Neuronal stem cell (in vitro differentiated cells): ENCODE results near the gene GNB3.

Source experiments
- DNase-seq: peaks from one replicate; pipeline ENCODE4 v3.0.0-alpha.2; 2013; ENCODE audit warnings: low spot score
- H2AFZ ChIP-seq: one replicate; pipeline ENCODE4 v1.6.1; 2013; ENCODE audit warnings: mild to moderate bottlenecking, low read length, inconsistent platforms
- H2AK5ac ChIP-seq: 2 replicates; pipeline ENCODE4 v1.6.1; 2013; ENCODE audit warnings: low read depth, mild to moderate bottlenecking, inconsistent platforms, low read length, moderate library complexity, mixed read lengths
- H2BK120ac ChIP-seq: 2 replicates; pipeline ENCODE4 v1.6.1; 2013; ENCODE audit warnings: low read depth, mild to moderate bottlenecking, inconsistent platforms, low read length, moderate library complexity, mixed read lengths
- H2BK12ac ChIP-seq: one replicate; pipeline ENCODE4 v1.6.1; 2013; ENCODE audit warnings: low read length, inconsistent platforms
- H2BK15ac ChIP-seq: 2 replicates; pipeline ENCODE4 v1.6.1; 2013; ENCODE audit warnings: mild to moderate bottlenecking, low read length, inconsistent platforms, mixed read lengths
- H2BK5ac ChIP-seq: one replicate; pipeline ENCODE4 v1.6.1; 2013; ENCODE audit warnings: inconsistent platforms, mild to moderate bottlenecking, low read length, moderate library complexity
- H3K14ac ChIP-seq: one replicate; pipeline ENCODE4 v1.6.1; 2013; ENCODE audit warnings: low read length, inconsistent platforms
- H3K18ac ChIP-seq: 2 replicates; pipeline ENCODE4 v1.6.1; 2013; ENCODE audit warnings: low read length, inconsistent platforms
- H3K23ac ChIP-seq: 2 replicates; pipeline ENCODE4 v1.6.1; 2013; ENCODE audit warnings: low read depth, mild to moderate bottlenecking, mixed read lengths, low read length, inconsistent platforms; ENCODE audit not compliant: poor library complexity
- H3K27ac ChIP-seq: replicated peaks from 3 replicates; pipeline ENCODE4 v1.5.1; 2013; ENCODE audit warnings: low read length, inconsistent platforms
- H3K27me3 ChIP-seq, 3 experiments: 2 replicates each; pipeline ENCODE4 v1.6.1; 2013; ENCODE audit warnings: low read length in 3 of 3, mild to moderate bottlenecking in 2 of 3, inconsistent platforms in 1 of 3, low read depth in 1 of 3, mixed read lengths in 1 of 3, moderate library complexity in 1 of 3; ENCODE audit not compliant: control insufficient read depth in 3 of 3, insufficient read depth in 3 of 3
- H3K36me3 ChIP-seq, 2 donors: replicated peaks in 1 of 2; 2 replicates each; pipeline ENCODE4 v1.6.1; 2013; ENCODE audit warnings: low read length in 2 of 2; ENCODE audit not compliant: control insufficient read depth in 2 of 2, insufficient read depth in 2 of 2
- H3K4ac ChIP-seq: 2 replicates; pipeline ENCODE4 v1.6.1; 2013; ENCODE audit warnings: inconsistent platforms, mild to moderate bottlenecking, low read length, moderate library complexity
- H3K4me1 ChIP-seq, 2 donors: 1 replicate in 1 of 2; 2 replicates in 1 of 2; pipeline ENCODE4 v1.6.1; 2013; ENCODE audit warnings: low read length in 2 of 2, low read depth in 1 of 2; ENCODE audit not compliant: control insufficient read depth in 2 of 2, insufficient read depth in 1 of 2
- H3K4me2 ChIP-seq: one replicate; pipeline ENCODE4 v1.6.1; 2013; ENCODE audit warnings: mild to moderate bottlenecking, low read length, inconsistent platforms; ENCODE audit not compliant: insufficient read depth, poor library complexity, severe bottlenecking
- H3K4me3 ChIP-seq, 2 donors: 2 replicates each; pipeline ENCODE4 v1.5.1; 2013; ENCODE audit warnings: low read length in 2 of 2, mild to moderate bottlenecking in 2 of 2, inconsistent platforms in 1 of 2, moderate library complexity in 1 of 2
- H3K79me1 ChIP-seq: one replicate; pipeline ENCODE4 v1.6.1; 2013; ENCODE audit warnings: low read depth, mild to moderate bottlenecking, inconsistent platforms, low read length, moderate library complexity
- H3K9ac ChIP-seq: one replicate; pipeline ENCODE4 v1.6.1; 2013; ENCODE audit warnings: mild to moderate bottlenecking, low read depth, low read length, inconsistent platforms; ENCODE audit not compliant: poor library complexity
- H3K9me3 ChIP-seq, 2 donors: replicated peaks in 1 of 2; 2 replicates each; pipeline versions ENCODE3 to v1.6.1; 2013; ENCODE audit warnings: low read length in 2 of 2, mild to moderate bottlenecking in 2 of 2, inconsistent platforms in 1 of 2, low read depth in 1 of 2, mixed read lengths in 1 of 2, moderate library complexity in 1 of 2; ENCODE audit not compliant: control insufficient read depth in 2 of 2, insufficient read depth in 1 of 2
- H4K8ac ChIP-seq: one replicate; pipeline ENCODE4 v1.6.1; 2013; ENCODE audit warnings: low read depth, mild to moderate bottlenecking, inconsistent platforms, low read length, moderate library complexity
- H4K91ac ChIP-seq: one replicate; pipeline ENCODE4 v1.6.1; 2013; ENCODE audit warnings: low read length, low read depth, mild to moderate bottlenecking, inconsistent platforms; ENCODE audit not compliant: poor library complexity
- WGBS, 2 donors: extraction: QIAGEN DNeasy Blood & Tissue Kit; methylation state at CpG; one replicate each; pipeline ENCODE4 v1.1.7; 2013; ENCODE audit warnings: missing lambda C conversion rate in 2 of 2, mixed read lengths in 1 of 2; ENCODE audit not compliant: insufficient read length in 2 of 2, insufficient replicate concordance in 1 of 2; ENCODE audit errors: extremely low coverage in 2 of 2; 5-methylcytosine and 5-hydroxymethylcytosine counted together

Gene GNB3

GRCh38 chr12:6866920-6867412, 26.2 kb downstream of the GNB3 start:
- Histone ChIP-seq H3K27ac (no peak overlapping the region), H3K27me3 (no peaks in the 10 kb centered on the region), H2BK15ac (peak overlapping the region; percentile 43), H2AFZ (peak overlapping the region; percentile 84), H3K4me3 (peak overlapping the region; percentile 74 to 77), H3K4me1 (peaks cover 9 to 19% of the 10 kb centered on the region in 2 donors), H3K4ac (peak overlapping the region; percentile 12), H2AK5ac (peak overlapping the region; percentile 82), H3K4me2 (peak overlapping the region; percentile 92), H4K91ac (peak overlapping the region; percentile 16), H2BK120ac (peak overlapping the region; percentile 69), H2BK12ac (peak overlapping the region; percentile 33), H2BK5ac (peak overlapping the region; percentile 95), H3K36me3 (peaks cover 32 to 77% of the 10 kb centered on the region in 2 donors), H3K9ac (peak overlapping the region; percentile 87), H3K18ac (peak overlapping the region; percentile 76), H3K23ac (peak overlapping the region; percentile 83), H4K8ac (no peak overlapping the region), H3K9me3 (peaks cover 0 to 2% of the 10 kb centered on the region in 2 donors), H3K14ac (peak overlapping the region; percentile 77), H3K79me1 (peaks cover 8% of the 10 kb centered on the region)
- DNase-seq: no peak
- WGBS, 2 donors: no CpG with 5 or more reads among the region's 33 CpGs

GRCh38 chr12:6867413-6868210, 26.9 kb downstream of the GNB3 start, which contains the start of gene TPI1:
TSS of gene TPI1 (plus strand) at chr12:6867531. CDS start at chr12:6867567, 36 bp downstream.
- peak within 1 kb of the TSS; percentile 92 for H3K4me2 ChIP-seq
- H3K14ac ChIP-seq: peak within 1 kb of the TSS; percentile 85
- peak within 1 kb of the TSS; percentile 64 for H3K27ac ChIP-seq
- peak within 1 kb of the TSS; percentile 99 for H3K9ac ChIP-seq
- H3K4ac ChIP-seq: peak within 1 kb of the TSS; percentile 69
- H3K4me1 ChIP-seq: peaks cover 13 to 22% of the 10 kb centered on the region in 2 donors
- H2BK120ac ChIP-seq: peak within 1 kb of the TSS; percentile 69
- no peak for DNase-seq
- peak within 1 kb of the TSS; percentile 80 for H4K91ac ChIP-seq
- peaks cover 0 to 2% of the 10 kb centered on the region in 2 donors for H3K9me3 ChIP-seq
- H2BK5ac ChIP-seq: peak within 1 kb of the TSS; percentile 95
- H3K4me3 ChIP-seq: peak within 1 kb of the TSS; percentile 74 to 95
- H3K27me3 ChIP-seq: no peaks in the 10 kb centered on the region
- WGBS, 2 donors: no CpG with 5 or more reads among the region's 86 CpGs
- H3K18ac ChIP-seq: peak within 1 kb of the TSS; percentile 99
- peak within 1 kb of the TSS; percentile 33 for H2BK12ac ChIP-seq
- H2AFZ ChIP-seq: peak within 1 kb of the TSS; percentile 84
- peaks cover 8% of the 10 kb centered on the region for H3K79me1 ChIP-seq
- peak within 1 kb of the TSS; percentile 96 for H2AK5ac ChIP-seq
- peak within 1 kb of the TSS; percentile 43 for H2BK15ac ChIP-seq
- H3K23ac ChIP-seq: peak within 1 kb of the TSS; percentile 87
- H3K36me3 ChIP-seq: peaks cover 30 to 74% of the 10 kb centered on the region in 2 donors
- H4K8ac ChIP-seq: no peak within 1 kb of the TSS

GRCh38 chr12:6868211-6869048, 27.7 kb downstream of the GNB3 start:
- H3K27me3 ChIP-seq: no peaks in the 10 kb centered on the region
- WGBS, 2 donors: no CpG with 5 or more reads among the region's 22 CpGs
- peak overlapping the region; percentile 77 for H2AFZ ChIP-seq
- peak overlapping the region; percentile 11 for H3K27ac ChIP-seq
- H3K18ac ChIP-seq: peak overlapping the region; percentile 99
- no peak overlapping the region for H4K91ac ChIP-seq
- H3K36me3 ChIP-seq: peaks cover 26 to 66% of the 10 kb centered on the region in 2 donors
- H3K4me3 ChIP-seq: peak overlapping the region; percentile 74 to 95
- H3K23ac ChIP-seq: peak overlapping the region; percentile 87
- peak overlapping the region; percentile 41 for H2BK15ac ChIP-seq
- peak overlapping the region; percentile 99 for H3K9ac ChIP-seq
- peak; percentile 20 for DNase-seq
- no peak overlapping the region for H2BK12ac ChIP-seq
- no peak overlapping the region for H2BK120ac ChIP-seq
- peak overlapping the region; percentile 95 for H2BK5ac ChIP-seq
- no peak overlapping the region for H3K4ac ChIP-seq
- peak overlapping the region; percentile 87 for H3K4me2 ChIP-seq
- H4K8ac ChIP-seq: no peak overlapping the region
- H2AK5ac ChIP-seq: peak overlapping the region; percentile 96
- H3K9me3 ChIP-seq: peaks cover 0 to 2% of the 10 kb centered on the region in 2 donors
- peaks cover 8% of the 10 kb centered on the region for H3K79me1 ChIP-seq
- H3K4me1 ChIP-seq: peaks cover 15 to 22% of the 10 kb centered on the region in 2 donors
- peak overlapping the region; percentile 25 for H3K14ac ChIP-seq
